ENCODE results near the gene SRPK2.

SRPK2 gene

GRCh38 chr7:105097619-105098018, 291.1 kb downstream of the SRPK2 start:
- DNase-seq (ENCODE audit: low read depth) = no peak

- DNase-seq (ENCODE audit: low read depth) = no peak
These were observed 292.4 kb downstream of the SRPK2 start for GRCh38 chr7:105096306-105096705.

GRCh38 chr7:105094966-105095365, 293.8 kb downstream of the SRPK2 start:
- DNase-seq (ENCODE audit: low read depth) = no peak

- DNase-seq (ENCODE audit: low read depth) = no peak
These were observed 300.3 kb downstream of the SRPK2 start for GRCh38 chr7:105088456-105088855.

- DNase-seq (ENCODE audit: low read depth) = no peak
These were observed 300.7 kb downstream of the SRPK2 start for GRCh38 chr7:105087981-105088380.

GRCh38 chr7:105086850-105087249, 301.9 kb downstream of the SRPK2 start:
- DNase-seq (ENCODE audit: low read depth) = no peak

GRCh38 chr7:105084581-105084980, 304.1 kb downstream of the SRPK2 start:
- no peak for DNase-seq (ENCODE audit: low read depth)

GRCh38 chr7:105079348-105079747, 309.4 kb downstream of the SRPK2 start:
- no peak for DNase-seq (ENCODE audit: low read depth)

- no peak for DNase-seq (ENCODE audit: low read depth)
These were observed 315.6 kb downstream of the SRPK2 start for GRCh38 chr7:105073143-105073542.

GRCh38 chr7:105068886-105069285, 319.8 kb downstream of the SRPK2 start:
- no peak for DNase-seq (ENCODE audit: low read depth)

GRCh38 chr7:105067691-105068090, 321.0 kb downstream of the SRPK2 start:
- DNase-seq (ENCODE audit: low read depth) = no peak
